ENCODE measurements around the gene CCR4. TPM values are rescaled to one million over a fixed set of nuclear protein-coding genes. Genes with fewer than 3 reads are reported as not detected.
A peak's percentile ranks its signal among the peaks of the same experiment; 100 is the strongest.

CCR4 gene
- total and polyA plus RNA-seq, 2 of the 4 experiments (the other 2 are of a cell fraction): not detected

- Histone ChIP-seq H3K4me1 (ENCODE audit: control insufficient read depth, insufficient read depth, low read length) (no peaks in the 10 kb centered on the region), H4K91ac (ENCODE audit: insufficient read depth, low read depth, low read length) (no peak overlapping the region), H3K23ac (ENCODE audit: low read depth, low read length) (no peak overlapping the region), H3K4me3 (ENCODE audit: insufficient read depth, low read depth, low read length) (no peak overlapping the region), H2BK20ac (ENCODE audit: low read depth, low read length) (peak overlapping the region; percentile 6; the same call in 1 of the 2 replicates), H4K20me1 (ENCODE audit: insufficient read depth, low read length) (no peaks in the 10 kb centered on the region), H2BK120ac (ENCODE audit: low read depth, low read length) (no peak overlapping the region), H3K4ac (ENCODE audit: low read depth, low read length) (no peak overlapping the region), H3K9me1 (ENCODE audit: insufficient read depth, low read length) (peaks cover 5% of the 10 kb centered on the region), H2AFZ (replicated peaks; ENCODE audit: low read length, poor library complexity) (peak overlapping the region; percentile 87), H3K56ac (ENCODE audit: extremely low read depth, insufficient read depth, low read length) (no peak overlapping the region; the same call in 1 of the 2 replicates), H4K8ac (ENCODE audit: low read depth in 2 of 2, low read length in 2 of 2) (no peak overlapping the region), H3K9me3 (ENCODE audit: control insufficient read depth, insufficient read depth, low read length) (no peaks in the 10 kb centered on the region), H3K9ac (ENCODE audit: low read depth, low read length) (no peak overlapping the region), H3K18ac (ENCODE audit: low read depth, low read length) (no peak overlapping the region), H4K5ac (ENCODE audit: low read depth, low read length) (no peak overlapping the region), H2AK9ac (replicated peaks; ENCODE audit: low read depth, low read length, poor library complexity) (peak overlapping the region; percentile 85), H3K14ac (replicated peaks; ENCODE audit: low read depth, low read length) (no peak overlapping the region), H3K79me1 (ENCODE audit: low read depth in 1 of 2, low read length in 2 of 2) (0 out of 4 replicates have a peak, but pooled peaks cover 0 to 4% of the 10 kb centered on the region in 2 experiments), H2BK5ac (ENCODE audit: low read depth, low read length, poor library complexity, severe bottlenecking) (no peak overlapping the region), H3K27ac (ENCODE audit: insufficient read depth, low read length) (no peak overlapping the region), H3K36me3 (ENCODE audit: control insufficient read depth, insufficient read depth, low read length) (no peaks in the 10 kb centered on the region), H2BK15ac (ENCODE audit: low read depth, low read length) (no peak overlapping the region), H3K4me2 (ENCODE audit: low read depth, low read length) (no peak overlapping the region), H3K27me3 (ENCODE audit: control insufficient read depth, insufficient read depth, low read length) (peaks cover 4% of the 10 kb centered on the region), H2AK5ac (ENCODE audit: low read depth, low read length) (no peak overlapping the region)
- intact Hi-C loops (cut with micrococcal nuclease): loop anchor here (1.0 to 2.0 kb wide), 4 partner anchors 127 to 840 kb away; no protein-coding TSS in a partner anchor
- TF ChIP-seq ELK1 (IDR thresholded peaks at IDR 0.05; ENCODE audit: borderline replicate concordance, low read depth, low read length) (no peak), RCOR1 (IDR thresholded peaks at IDR 0.05; ENCODE audit: insufficient replicate concordance, low read length) (no peak), CEBPB (IDR thresholded peaks at IDR 0.05; ENCODE audit: low read depth, low read length) (no peak), FOS (IDR thresholded peaks at IDR 0.05; ENCODE audit: low read depth, low read length) (no peak), RFX5 (IDR thresholded peaks at IDR 0.05; ENCODE audit: low read depth, low read length) (no peak), BHLHE40 (IDR thresholded peaks at IDR 0.05; ENCODE audit: low read depth, low read length) (no peak), USF2 (IDR thresholded peaks at IDR 0.05; ENCODE audit: low read depth, low read length) (no peak)
- in situ Hi-C loops (cut with MboI; ENCODE audit: low sequenced_read_pairs): no loop called here
- ChIA-PET POLR2A (ENCODE audit: unreplicated experiment) (no interaction called here), CTCF (interaction anchor here (0.6 to 1.1 kb wide), 4 partner anchors 16 to 363 kb away, joined by 3 to 7 read pairs (median 4); no protein-coding TSS in a partner anchor)
- BruUV-seq (replicated peaks): no TSS peak
- ATAC-seq (ENCODE audit: low read depth) (0 out of 2 replicates have a peak, but pooled peaks have one; percentile 24), DNase-seq (no peak)
- WGBS, 2 experiments (ENCODE audit: extremely low coverage in 2 of 2, insufficient read length in 1 of 2): 38% methylated on average over 1 of the region's 5 CpGs; no CpG with 5 or more reads in 1 of the 2 experiments
- dilution Hi-C loops (cut with HindIII; ENCODE audit: low sequenced_read_pairs, unreplicated experiment): no loop called here
Measured at GRCh38 chr3:32946973-32947788, 4.3 kb upstream of the CCR4 start.
